HG02623 (cell line): ENCODE measurements around the gene GARRE1.
"Not testable (repeated sequence)": the region's sequence is repeated elsewhere in the genome, so short reads cannot be mapped to it uniquely, and the experiment has no call there.

Source experiments
- ATAC-seq: cut with Tn5 transposase; IDR thresholded peaks from one replicate; pipeline ENCODE4 v1.9.1; 2021; ENCODE audit warnings: moderate library complexity; ENCODE audit not compliant: unreplicated experiment

The GARRE1 gene

GRCh38 chr19:34256835-34257558 is 2.6 kb downstream of the GARRE1 start:
- no peak for ATAC-seq

GRCh38 chr19:34257559-34257924 is 3.2 kb downstream of the GARRE1 start:
- no peak for ATAC-seq

GRCh38 chr19:34259367-34260095 is 5.2 kb downstream of the GARRE1 start:
- ATAC-seq: no peak

DNA sequence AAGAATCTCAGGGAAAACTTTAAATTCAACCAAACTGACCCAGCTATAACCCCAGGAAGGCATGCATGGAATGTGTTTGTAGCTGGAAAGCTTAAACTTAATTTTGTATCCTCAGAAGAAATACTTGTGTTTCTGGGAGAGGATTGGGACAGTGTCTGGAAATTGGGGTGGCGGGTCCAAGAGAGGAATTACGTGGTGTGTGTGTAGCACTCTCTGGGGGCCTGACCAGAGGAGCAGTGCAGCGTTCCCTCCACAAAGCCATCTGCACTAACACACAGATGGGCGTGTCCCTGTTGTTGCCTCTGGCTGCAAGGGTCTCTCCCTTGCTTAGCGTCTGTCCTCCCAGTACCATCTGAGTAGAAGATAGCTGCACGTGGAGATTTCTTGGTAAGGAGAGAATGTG is 6.4 kb downstream of the GARRE1 start:
- ATAC-seq: no peak

- no peak for ATAC-seq
Measured at GRCh38 chr19:34261334-34262109, 7.2 kb downstream of the GARRE1 start.

DNA sequence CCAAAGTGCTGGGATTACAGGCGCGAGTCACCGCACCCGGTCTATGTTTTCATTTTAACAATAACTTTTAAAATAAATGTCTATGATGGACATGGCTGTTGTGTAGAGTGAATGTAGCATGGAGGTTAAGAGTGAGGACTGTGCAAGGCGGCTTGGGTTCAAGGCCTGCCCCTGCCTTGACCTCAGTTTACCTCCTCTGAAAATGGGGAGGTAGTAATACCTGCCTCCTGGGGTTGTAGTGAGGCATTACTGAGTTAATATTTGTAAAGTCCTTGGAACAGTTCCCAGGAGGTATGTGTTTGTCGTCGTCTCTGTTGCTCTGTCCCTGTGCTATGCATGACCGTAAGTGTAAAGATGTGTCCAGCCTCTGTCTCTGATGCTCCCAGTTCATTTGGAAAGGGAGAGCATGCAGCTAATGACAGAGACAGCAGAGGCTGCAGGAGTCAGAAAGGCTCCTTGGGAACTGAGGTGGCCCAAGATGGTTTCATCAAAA is 9.4 kb downstream of the GARRE1 start:
- ATAC-seq: no peak

DNA sequence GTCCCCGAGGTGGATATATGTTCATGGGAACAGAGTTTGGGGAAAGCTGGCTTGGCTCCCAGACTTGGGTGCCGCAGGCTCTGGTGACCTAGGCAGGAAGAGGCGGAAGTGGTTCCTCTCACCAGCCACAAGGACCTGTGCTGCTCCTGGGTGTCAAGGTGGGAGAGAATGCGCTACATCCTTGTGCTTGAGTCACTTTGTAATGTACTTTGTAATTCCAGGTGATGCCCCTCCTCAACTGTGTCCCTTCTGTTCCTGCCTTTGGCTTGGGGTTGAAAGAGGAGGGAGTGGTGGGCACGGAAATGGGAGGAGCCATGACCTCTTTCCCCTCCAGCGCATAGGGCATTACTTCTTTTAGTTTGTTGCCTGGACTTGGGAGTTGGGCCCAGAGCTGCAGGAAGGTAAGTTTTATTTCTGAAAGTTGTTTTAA is 10.9 kb downstream of the GARRE1 start:
- ATAC-seq: no peak

GRCh38 chr19:34269081-34269480 is 14.7 kb downstream of the GARRE1 start:
- no peak for ATAC-seq

DNA sequence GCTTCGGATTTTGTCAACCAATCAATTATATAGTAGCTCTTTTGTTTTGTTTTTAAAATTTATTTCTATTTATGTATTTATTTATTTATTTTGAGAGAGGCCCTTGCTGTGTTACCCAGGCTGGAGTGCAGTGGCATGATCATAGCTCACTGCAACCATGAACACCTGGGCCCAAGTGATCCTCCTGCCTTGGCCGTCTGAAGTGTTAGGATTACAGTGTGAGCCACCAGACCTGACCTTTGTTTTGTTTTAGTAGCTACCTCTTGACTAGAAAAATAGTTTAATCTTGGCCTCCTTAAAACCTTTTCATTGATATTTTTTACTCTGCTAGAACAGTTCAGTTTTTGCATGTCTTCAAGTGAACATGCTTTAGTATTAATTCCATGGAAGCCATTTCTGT is 15.1 kb downstream of the GARRE1 start:
- no peak for ATAC-seq

GRCh38 chr19:34269968-34270621 is 15.7 kb downstream of the GARRE1 start:
- ATAC-seq: peak; percentile 68

GRCh38 chr19:34273121-34273520 is 18.8 kb downstream of the GARRE1 start:
- no peak for ATAC-seq

- no peak for ATAC-seq
Measured at GRCh38 chr19:34274284-34274826, 20.0 kb downstream of the GARRE1 start.

- no peak for ATAC-seq
Measured at GRCh38 chr19:34274827-34275625, 20.7 kb downstream of the GARRE1 start.

DNA sequence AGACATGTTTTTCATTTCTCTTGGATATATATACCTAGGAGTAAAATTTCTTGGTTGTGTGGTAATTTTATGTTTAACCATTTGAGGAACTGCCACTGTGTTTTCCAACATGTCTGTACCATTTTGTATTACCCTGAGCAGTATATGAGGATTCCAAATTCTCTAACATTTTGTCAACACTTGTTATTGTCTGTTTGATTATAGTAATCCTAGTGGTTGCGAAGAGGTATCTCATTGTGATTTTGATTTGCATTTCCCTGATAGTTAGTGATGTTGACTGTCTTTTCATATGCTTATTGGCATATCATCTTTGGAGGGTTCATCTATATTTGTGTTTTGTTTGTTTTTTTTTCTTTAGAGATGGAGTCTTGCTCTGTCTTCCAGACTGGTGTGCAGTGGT is 21.4 kb downstream of the GARRE1 start:
- ATAC-seq: no peak

DNA sequence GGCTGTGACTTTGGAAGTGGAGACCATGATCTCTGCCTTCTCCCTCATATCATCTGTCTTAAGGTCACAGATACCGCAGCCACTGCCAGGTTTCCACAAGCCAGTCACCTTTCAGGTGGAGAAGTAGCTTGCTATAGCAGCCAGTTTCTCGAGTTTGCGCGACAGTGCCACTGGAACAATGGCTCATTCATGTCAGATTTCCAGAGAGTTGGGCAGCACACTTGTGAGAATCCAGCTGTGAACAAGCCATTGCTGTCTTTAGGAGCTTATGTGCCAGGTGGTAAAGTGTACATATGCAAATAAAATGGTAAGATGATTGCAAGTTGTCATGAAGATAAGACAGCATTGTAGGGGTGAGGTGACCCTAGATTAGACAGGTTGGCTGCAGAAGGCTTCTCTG is 22.3 kb downstream of the GARRE1 start:
- ATAC-seq: no peak

- ATAC-seq: no peak
Measured at GRCh38 chr19:34277244-34277643, 22.9 kb downstream of the GARRE1 start.

DNA sequence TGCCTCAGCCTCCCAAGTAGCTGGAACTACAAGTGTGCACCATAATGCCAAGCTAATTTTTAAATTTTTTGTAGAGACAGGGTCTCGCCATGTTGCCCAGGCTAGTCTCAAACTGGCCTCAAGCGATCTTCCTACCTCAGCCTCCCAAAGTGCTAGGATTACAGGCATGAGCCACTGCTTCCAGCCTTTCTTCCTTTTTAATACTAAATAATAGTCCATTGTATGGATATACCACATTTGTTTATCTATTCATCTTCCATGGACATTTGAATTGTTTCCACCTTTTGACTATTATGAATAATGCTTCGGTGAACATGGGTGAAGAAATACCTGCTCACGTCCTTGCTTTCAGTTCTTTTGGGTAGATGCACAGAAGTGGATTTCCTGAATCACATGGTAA is 24.4 kb downstream of the GARRE1 start:
- ATAC-seq: no peak

DNA sequence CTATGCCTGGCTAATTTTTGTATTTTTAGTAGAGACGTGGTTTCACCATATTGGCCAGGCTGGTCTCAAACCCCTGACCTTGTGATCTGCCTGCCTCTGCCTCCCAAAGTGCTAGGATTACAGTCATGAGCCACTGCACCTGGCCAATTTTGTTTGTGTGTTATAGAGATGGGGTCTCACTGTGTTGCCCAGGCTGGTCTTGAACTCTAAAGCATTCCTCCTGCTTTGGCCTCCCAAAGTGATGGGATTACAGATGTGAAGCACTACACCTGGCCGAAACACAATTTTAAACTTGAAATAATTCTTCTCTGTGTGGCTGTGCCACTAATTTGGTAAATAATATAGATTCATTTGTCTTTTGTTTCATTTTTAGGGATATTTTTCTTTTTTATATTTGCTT is 27.1 kb downstream of the GARRE1 start:
- not testable (repeated sequence) for ATAC-seq

DNA sequence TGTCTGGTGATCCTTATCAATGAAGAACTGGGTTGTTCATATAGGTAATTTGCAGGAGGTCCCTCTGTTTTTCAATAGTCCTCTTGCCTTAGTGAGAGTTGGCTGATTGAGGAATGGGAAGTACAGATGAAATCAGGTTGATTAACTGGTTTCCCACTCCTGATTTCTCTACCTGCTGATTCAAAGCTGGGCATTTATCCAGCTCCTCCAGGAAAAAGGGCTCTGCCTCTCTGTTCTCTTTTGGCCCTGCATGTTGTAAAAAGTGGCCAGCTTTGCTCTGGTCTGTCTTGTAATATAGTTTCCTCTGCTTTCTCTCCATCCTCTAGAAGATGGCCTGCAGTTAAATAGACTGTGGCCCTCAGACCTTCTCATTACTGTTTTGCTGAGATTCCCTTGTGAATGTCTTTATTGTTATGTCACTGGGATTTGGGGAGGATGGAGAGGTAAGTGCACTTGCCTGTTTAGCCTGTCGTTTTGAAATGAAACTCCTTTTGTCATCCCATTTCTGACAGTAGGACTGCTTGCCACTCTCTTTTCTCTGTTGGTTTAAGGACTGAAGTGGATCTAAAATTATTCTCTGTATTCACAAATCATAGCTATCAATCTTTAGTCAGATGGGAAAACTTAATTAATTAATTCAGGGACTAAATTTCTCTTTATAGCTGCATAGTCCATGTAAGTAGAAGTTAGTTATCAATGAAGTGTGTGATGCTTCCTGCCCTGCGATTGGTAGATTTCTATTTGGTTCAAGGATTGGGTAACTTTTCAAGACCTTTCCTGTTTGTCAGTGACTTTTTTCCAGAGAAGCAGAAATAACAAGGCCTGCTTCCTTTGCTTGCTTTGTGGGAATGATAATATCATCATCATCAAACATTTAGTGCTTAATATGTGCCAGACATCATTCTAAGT is 28.5 kb downstream of the GARRE1 start:
- ATAC-seq: no peak
